CD4-positive, alpha-beta T cell treated with Interleukin-1 beta for 1 hour (primary cell): Measurements from ENCODE around the gene NUCKS1.

Source experiments
- DNase-seq, 2 donors: peaks; one replicate each; pipeline ENCODE4 v3.0.0-alpha.2; 2020 to 2022

The NUCKS1 gene, protein sequence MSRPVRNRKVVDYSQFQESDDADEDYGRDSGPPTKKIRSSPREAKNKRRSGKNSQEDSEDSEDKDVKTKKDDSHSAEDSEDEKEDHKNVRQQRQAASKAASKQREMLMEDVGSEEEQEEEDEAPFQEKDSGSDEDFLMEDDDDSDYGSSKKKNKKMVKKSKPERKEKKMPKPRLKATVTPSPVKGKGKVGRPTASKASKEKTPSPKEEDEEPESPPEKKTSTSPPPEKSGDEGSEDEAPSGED

DNA sequence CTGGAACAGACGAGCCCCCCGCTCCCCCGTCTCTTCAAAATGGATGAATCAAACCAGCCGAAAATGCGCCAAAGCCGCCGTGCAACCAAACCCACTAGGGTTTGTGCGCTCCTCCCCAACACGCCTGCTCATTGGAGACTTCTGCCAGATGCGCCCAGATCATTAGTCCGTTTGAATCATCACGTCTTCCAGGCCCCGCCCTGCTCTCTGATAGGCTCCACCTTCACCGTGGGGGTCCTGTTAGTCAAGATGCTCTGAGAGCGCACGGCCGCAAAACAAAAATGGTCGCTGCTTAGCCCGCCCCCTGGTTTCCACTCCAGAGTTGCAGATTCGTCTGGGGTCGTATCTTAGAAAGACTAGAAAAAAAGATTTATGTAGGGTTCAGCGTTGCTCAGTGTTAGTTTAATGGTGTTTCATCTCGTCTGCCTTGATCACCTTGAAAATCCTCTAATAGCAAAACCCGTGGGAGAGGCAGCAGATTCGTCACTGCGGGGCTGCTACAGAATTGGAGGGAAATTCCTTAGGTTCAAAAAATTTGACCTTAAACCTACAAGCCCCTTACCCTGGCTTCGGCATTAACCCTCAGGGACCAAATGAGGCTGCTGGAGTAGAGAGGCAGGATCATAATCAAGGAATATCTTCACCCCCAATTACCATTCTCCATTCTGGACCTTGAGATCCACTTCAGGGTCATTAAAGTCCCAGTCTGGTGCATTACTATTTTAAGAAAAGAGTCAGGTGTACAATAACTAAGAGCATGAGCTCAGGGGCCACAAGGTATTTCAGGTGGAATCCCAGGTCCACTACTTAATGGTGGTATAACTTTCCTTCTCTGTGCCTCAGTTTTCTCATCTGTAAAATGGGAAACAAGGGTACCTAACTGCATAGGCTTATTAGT lies at the start of gene NUCKS1:
TSS of gene NUCKS1 (minus strand) at position 45 of the 898 bp plus-strand sequence. CDS start 209 bp downstream, outside the sequence.
- DNase-seq = peak; percentile 99

GRCh38 chr1:205798577-205798976 lies 48.6 kb upstream of the NUCKS1 start:
- DNase-seq = no peak

- DNase-seq = no peak
Observed at GRCh38 chr1:205797168-205797567, 47.2 kb upstream of the NUCKS1 start.

GRCh38 chr1:205794011-205794730 lies 44.2 kb upstream of the NUCKS1 start:
- DNase-seq = no peak

GRCh38 chr1:205792961-205793673 lies 43.1 kb upstream of the NUCKS1 start:
- DNase-seq = no peak

DNA sequence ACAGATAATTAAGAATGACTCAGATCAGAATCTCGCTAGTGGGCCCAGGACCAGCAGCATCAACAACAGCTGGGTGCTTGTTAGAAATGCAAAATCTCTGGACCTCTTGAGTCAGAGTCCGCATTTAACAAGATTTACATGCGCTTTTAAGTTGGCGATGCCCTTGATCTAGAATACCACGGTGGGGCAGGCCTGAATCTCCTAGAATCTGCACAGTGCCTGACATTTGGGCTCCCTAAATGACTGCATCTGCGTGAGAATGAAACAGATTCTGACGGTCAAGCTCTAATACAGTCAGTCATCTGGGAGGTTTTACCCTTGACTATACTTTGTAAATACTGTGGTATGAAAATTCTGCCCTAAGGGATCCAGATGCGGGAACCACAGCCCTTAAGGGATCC lies 42.5 kb upstream of the NUCKS1 start:
- DNase-seq = no peak

DNA sequence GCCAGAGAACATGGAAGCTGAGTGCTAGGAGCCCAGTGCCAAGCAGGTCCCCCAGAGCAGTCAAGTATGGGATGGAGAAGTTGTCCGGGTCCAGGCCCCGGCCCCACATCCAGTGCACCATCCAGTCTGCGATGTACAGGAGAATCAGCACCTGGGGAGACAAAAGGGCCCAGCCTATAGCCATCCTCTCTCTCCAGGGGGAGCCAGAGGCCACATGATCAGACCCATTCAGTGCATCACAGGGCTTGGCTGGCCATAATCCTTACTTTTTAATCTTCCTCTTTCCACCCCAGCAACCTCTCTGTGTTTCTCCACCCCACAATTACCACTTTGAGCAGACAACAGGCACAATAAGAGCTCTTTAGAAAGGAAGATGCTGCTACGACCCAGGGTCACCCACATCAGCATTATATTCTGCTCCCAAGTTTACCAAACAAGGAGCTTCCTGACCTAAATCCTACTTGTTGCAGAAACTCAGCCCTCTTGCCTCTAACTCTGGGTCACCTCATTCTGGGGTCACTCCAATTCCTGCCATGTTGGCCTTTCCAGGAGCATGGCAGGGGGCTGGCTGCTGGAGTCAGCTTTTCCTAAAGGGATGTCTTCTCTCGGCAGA lies 41.7 kb upstream of the NUCKS1 start:
- DNase-seq = peak; percentile 61 to 67

DNA sequence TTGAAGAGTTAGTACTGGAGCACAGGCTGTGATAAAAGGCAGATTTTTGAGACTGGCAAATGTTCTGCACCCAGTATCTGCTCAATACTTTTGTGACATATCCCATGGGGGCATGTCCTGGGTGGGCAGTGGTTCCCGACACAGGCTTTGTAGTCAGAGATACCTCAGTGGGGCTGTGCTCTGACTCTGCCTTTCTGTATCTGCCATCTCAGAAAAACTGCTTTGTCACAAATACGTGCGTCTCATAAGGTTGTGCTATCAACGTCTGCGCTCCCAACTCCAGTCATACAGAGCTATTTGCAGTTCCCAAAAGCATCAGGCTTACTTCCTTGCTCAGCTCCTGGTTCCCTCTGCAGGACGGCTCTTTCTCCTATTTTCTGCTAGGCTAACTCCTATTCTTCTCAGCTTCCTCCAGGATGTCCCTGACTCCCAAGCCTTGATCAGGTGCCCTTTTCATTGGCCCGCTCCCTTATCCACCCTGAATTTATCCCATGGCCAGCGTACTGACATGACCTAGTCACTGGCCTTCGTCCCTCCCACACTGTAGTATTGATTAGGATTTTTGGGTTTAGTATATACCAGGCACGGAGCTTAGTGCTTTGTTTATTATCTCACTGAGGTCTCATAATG lies 37.4 kb upstream of the NUCKS1 start:
- no peak for DNase-seq

DNA sequence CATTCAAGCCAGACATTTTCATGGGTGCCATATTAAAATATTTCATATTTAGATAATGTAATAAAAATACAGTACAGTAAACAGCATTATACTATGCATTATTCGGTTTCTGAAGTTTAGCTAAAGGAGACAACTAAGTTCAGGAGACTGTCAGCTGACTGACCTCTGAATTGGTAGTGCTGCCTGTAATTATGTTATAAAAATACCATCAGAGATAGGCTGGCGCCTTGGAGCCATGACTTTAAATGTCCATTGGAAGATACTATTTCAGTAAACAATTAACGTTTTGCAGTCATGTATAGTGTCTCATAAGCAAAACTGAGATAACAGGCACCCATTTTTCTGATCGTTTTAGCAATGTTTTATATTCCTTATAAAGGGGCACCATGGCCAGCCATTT lies 36.6 kb upstream of the NUCKS1 start:
- DNase-seq = no peak

DNA sequence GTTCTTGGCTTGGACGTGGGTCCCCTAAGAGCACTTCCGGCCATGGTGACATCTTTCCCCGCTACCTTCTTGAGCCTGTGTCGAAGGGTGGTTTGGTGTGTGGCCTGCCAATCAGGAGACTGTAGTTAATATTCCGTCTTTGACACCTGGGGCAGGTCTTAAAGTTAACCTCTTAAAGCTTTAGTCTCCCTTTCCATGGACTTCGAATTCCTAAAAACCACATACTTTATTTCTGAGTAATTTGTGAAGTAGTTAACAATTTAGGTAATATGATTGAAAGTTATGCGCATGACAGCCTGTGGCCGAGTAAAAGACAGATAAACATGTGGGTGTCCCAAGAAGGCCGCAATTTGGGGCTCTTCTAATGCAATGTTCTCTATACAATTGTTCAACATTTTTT lies 35.5 kb upstream of the NUCKS1 start:
- DNase-seq = no peak

DNA sequence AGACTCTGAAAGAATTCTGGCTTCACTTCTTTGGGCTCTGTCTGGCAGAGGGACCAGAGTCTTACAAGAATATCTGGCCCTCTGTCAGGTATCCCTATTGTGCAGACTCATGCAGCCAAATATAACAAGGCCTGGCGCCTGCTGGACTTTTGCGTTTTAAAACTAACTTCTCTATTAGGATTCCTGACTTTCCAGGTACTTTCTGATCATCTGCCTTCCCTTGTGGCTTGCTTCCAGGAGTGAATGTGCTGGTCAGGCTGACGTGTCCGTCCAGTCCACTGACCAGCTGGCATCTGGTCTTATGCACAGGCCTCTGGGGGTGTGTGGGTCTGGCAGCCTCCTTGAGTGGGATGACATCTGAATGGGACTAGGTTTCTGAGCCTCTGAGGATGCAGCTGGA lies 33.9 kb upstream of the NUCKS1 start:
- DNase-seq = no peak

- DNase-seq = no peak
Observed at GRCh38 chr1:205783433-205783795, 33.4 kb upstream of the NUCKS1 start.

- peak in 1 of 2 donors; percentile 19 for DNase-seq
Observed at GRCh38 chr1:205782627-205783432, 32.8 kb upstream of the NUCKS1 start.

- no peak for DNase-seq
Observed at GRCh38 chr1:205780335-205780734, 30.4 kb upstream of the NUCKS1 start.

- DNase-seq = no peak
Observed at GRCh38 chr1:205777994-205778393, 28.0 kb upstream of the NUCKS1 start.

- DNase-seq = no peak
Observed at GRCh38 chr1:205775717-205776056, 25.7 kb upstream of the NUCKS1 start.

DNA sequence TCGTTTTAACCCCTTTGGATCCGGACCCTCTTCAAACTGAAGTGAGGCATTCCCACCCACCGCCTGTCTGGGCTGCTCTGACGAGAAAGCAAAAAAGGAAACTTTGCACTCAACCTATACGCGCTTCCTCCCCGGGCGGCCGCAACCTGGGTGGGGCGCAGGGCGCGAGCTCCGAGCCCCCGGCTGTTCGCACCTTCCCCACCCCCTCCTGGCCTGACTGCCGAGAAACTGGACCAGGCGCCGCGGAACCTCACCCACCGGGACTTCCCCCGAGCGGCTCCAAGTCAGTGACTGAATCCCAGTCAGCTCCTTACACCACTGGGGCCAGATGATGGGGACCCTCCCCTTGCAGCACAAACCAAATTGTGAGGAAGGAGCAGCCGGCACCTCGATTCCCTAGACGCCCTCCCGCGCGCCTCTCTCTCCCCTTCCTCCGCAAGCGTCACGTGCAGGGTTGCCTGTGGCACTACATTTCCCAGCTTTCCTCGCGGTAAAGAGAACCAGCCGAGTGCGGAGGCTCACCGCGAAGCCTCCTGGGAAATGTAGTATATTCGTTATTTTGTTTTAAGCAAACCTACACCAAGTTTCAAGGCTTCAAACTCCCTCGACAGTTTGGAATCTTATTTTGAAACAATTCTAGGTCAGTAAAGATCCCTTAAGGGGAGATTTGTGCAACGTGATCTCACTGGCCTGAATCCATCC lies 25.2 kb upstream of the NUCKS1 start, which contains the start of gene RAB29:
TSS of gene RAB29 (minus strand) at position 468 of the 702 bp plus-strand sequence. CDS start 526 bp downstream, outside the sequence.
- DNase-seq = peak; percentile 89 to 91

- DNase-seq = peak; percentile 52 to 69
Observed at GRCh38 chr1:205774198-205775014, 24.4 kb upstream of the NUCKS1 start.

DNA sequence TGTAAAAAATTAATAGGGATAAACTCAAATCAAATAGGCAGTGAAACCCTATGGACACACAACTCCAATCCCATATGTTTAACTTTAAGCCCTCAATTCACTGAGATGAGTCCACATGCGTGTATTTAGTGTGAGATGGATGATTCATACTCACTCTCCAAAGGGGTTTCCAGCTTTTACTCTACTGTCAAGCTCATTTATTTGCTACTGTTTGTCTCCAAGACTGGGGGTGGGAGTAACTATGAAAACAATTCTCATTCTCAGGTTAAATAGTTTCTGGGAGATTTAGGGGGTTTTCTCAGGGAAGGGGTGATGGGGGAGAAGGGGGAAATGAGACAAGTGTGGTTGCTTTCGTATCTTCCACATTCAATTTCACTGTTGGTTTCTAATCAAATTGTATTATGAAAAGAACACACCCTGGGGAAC lies 22.6 kb upstream of the NUCKS1 start:
- peak in 1 of 2 donors; percentile 35 for DNase-seq
